Measurements from ENCODE around the gene NDUFAF3. TPM values are rescaled to one million over a fixed set of nuclear protein-coding genes. Genes with fewer than 3 reads are reported as not detected.

Gene NDUFAF3
- total and polyA plus RNA-seq, 7 donors: 60.6 to 150 (median 100) TPM

DNA sequence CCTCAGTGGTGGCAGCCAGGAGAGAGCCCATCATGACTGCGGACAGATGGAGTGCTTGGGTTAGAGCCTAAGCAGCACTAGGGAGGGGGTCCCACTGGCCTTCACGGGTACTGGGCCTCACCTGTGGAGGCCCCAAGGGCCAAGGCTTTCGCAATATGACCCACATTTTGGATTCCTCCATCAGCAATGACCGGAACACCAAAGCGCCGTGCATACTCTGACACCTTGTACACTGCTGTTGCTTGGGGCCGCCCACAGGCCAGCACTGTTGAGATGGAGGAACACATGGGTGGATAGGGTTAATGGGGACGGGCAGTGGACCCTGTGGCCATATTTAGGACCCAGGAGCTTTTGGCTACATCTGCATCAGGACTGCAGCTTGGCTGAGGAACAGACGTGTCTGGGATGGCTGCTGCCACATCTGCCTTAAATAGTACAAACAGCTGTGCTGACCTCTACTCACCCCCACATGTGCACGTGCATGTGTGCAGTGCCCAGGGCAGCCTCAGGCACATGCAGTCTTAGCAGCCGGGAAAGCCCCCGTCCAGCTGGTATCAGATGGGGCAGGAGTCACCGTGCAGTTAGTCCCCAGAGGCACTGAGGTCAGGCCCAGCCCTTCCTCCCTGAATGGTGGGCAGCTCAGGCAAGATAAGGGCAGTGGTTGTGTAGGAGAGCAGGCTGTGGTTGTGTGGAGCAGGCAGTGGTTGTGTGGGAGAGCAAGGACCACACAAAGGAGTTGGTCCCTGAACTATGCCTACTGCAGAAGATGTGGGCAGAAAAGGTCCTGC, 3.3 kb downstream of the NDUFAF3 start:
- peaks cover 52% of the 10 kb centered on the region for H3K4me1 ChIP-seq
- 45 to 51% (median 46%) methylated on average over 13 of the region's 13 CpGs for WGBS, 3 donors
- no peak for TF ChIP-seq CTCF (IDR thresholded peaks at IDR 0.05)
- peak in 1 of 2 donors; percentile 50 for DNase-seq
- H3K27ac ChIP-seq: no peak overlapping the region
- H3K9me3 ChIP-seq: no peaks in the 10 kb centered on the region
- peaks cover 5 to 58% of the 10 kb centered on the region in 2 donors for H3K36me3 ChIP-seq (ENCODE audit: insufficient read depth in 1 of 2, low read depth in 1 of 2)
- no peaks in the 10 kb centered on the region for H3K27me3 ChIP-seq (ENCODE audit: insufficient read depth in 3 of 3, low read length in 2 of 3)
- intact Hi-C loops (cut with DNase I): no loop called here
- no peak overlapping the region for H3K4me3 ChIP-seq
- ATAC-seq: no peak

DNA sequence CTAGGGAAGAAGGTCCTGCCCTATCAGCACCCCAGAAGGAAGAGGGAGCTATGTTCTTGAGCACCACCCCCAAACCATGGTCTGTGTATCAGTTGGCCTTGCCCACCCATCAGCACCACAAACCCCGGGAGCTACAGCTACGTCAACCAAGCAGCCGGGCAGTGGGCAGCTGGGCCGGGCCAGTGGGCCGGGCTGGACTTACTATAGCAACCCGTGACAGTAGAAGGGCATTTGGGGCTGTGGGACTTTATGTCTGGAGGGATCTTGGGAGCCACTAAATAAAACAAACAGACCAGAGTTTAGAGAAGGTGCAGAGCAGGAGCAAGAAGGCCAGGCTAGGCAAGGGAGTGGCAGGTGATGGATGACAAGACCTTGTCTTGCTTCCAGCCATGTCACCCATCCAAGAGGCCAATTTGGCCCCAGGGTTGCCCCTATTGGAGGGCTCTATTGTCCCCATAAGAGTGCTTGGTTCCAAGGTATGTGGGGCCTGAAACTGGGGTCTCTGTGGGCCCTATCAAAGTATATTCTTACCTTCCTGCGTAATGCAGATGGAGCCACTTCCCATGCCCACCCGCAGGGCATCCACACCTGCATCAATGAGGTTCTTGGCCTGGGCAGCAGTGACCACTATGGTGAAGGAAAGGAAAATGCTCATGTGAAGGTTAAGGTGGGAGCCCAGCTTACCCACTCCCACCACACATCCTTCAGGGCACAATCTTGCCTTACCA, 4.0 kb downstream of the NDUFAF3 start:
- ATAC-seq: no peak
- Histone ChIP-seq H3K27me3 (ENCODE audit: insufficient read depth in 3 of 3, low read length in 2 of 3) (no peaks in the 10 kb centered on the region), H3K9me3 (no peaks in the 10 kb centered on the region), H3K4me3 (no peak overlapping the region), H3K27ac (peak overlapping the region; percentile 48), H3K36me3 (ENCODE audit: insufficient read depth in 1 of 2, low read depth in 1 of 2) (peaks cover 5 to 65% of the 10 kb centered on the region in 2 donors), H3K4me1 (peaks cover 48% of the 10 kb centered on the region)
- no peak for TF ChIP-seq CTCF (IDR thresholded peaks at IDR 0.05)
- 67 to 87% (median 72%) methylated on average over 8 of the region's 8 CpGs for WGBS, 3 donors
- peak in 1 of 2 donors; percentile 48 for DNase-seq
- intact Hi-C loops (cut with DNase I): no loop called here

GRCh38 chr3:49026536-49026935, 4.6 kb downstream of the NDUFAF3 start:
- H3K4me1 ChIP-seq: peaks cover 48% of the 10 kb centered on the region

DNA sequence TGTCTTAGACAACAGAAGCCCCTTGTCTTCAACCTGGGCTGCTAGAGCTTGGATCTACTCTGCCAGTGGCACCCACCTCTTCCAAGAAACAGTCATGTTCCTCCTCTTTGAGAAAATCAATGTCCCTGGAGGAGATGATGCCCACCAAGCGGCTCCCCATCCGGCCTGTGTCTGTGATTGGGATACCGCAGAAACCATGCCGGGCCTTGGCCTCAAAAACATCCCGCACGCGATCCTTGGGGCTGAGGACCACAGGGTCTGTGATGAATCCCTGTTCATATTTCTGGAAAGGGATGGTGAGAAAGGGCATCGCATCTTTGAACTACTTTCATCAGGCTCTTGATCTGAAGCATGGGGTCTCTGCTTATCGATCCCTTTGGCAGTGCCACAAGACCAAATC, 5.7 kb downstream of the NDUFAF3 start:
- no peak for ATAC-seq
- Histone ChIP-seq H3K27me3 (ENCODE audit: insufficient read depth in 3 of 3, low read length in 2 of 3) (no peaks in the 10 kb centered on the region), H3K36me3 (ENCODE audit: insufficient read depth in 1 of 2, low read depth in 1 of 2) (peaks cover 7 to 82% of the 10 kb centered on the region in 2 donors), H3K4me3 (peak overlapping the region; percentile 89), H3K4me1 (peaks cover 48% of the 10 kb centered on the region), H3K9me3 (no peaks in the 10 kb centered on the region), H3K27ac (peak overlapping the region; percentile 93)
- TF ChIP-seq CTCF (IDR thresholded peaks at IDR 0.05): no peak
- DNase-seq: no peak
- intact Hi-C loops (cut with DNase I): no loop called here
- 85 to 94% (median 89%) methylated on average over 9 of the region's 9 CpGs for WGBS, 3 donors

More at GRCh38 chr3:49026536-49026935, 4.6 kb downstream of the NDUFAF3 start:
- no peak for DNase-seq
- intact Hi-C loops (cut with DNase I): no loop called here
- H3K27ac ChIP-seq: peak overlapping the region; percentile 48
- H3K4me3 ChIP-seq: no peak overlapping the region
- H3K27me3 ChIP-seq (ENCODE audit: insufficient read depth in 3 of 3, low read length in 2 of 3): no peaks in the 10 kb centered on the region
- ATAC-seq: no peak
- WGBS, 3 donors: 43 to 73% (median 56%) methylated on average over 3 of the region's 3 CpGs
- peaks cover 7 to 71% of the 10 kb centered on the region in 2 donors for H3K36me3 ChIP-seq (ENCODE audit: insufficient read depth in 1 of 2, low read depth in 1 of 2)
- no peaks in the 10 kb centered on the region for H3K9me3 ChIP-seq
- TF ChIP-seq CTCF (IDR thresholded peaks at IDR 0.05): no peak

Measured in psoas muscle (tissue), 8 donors.